Duodenal mucosa (tissue), 2 donors: ENCODE results near the gene AP2M1.

Experiments used
- H3K27ac ChIP-seq: one replicate; pipeline ENCODE4 v1.7.0; 2013; ENCODE audit warnings: low read depth, low read length
- H3K27me3 ChIP-seq, 2 donors: one replicate each; pipeline ENCODE4 v1.7.0; 2013; ENCODE audit warnings: low read length in 2 of 2, control low read depth in 1 of 2; ENCODE audit not compliant: insufficient read depth in 2 of 2, control insufficient read depth in 1 of 2
- H3K36me3 ChIP-seq, 2 donors: one replicate each; pipeline ENCODE4 v1.7.0; 2013; ENCODE audit warnings: low read length in 2 of 2, control low read depth in 1 of 2; ENCODE audit not compliant: insufficient read depth in 2 of 2, control insufficient read depth in 1 of 2
- H3K4me1 ChIP-seq, 2 donors: one replicate each; pipeline ENCODE4 v1.7.0; 2013; ENCODE audit warnings: low read length in 2 of 2, control low read depth in 1 of 2; ENCODE audit not compliant: insufficient read depth in 2 of 2, control insufficient read depth in 1 of 2
- H3K4me3 ChIP-seq, 2 donors: one replicate each; pipeline ENCODE4 v1.7.0; 2013; ENCODE audit warnings: low read length in 2 of 2, low read depth in 1 of 2
- H3K9ac ChIP-seq, 2 donors: one replicate each; pipeline ENCODE4 v1.7.0; 2013; ENCODE audit warnings: low read length in 2 of 2, low read depth in 1 of 2
- H3K9me3 ChIP-seq, 2 donors: one replicate each; pipeline ENCODE4 v1.7.0; 2013; ENCODE audit warnings: low read length in 2 of 2, control low read depth in 1 of 2; ENCODE audit not compliant: control insufficient read depth in 1 of 2

The AP2M1 gene

GRCh38 chr3:184211718-184212117 is 37.1 kb downstream of the AP2M1 start:
- Histone ChIP-seq H3K9ac (no peak overlapping the region), H3K27ac (no peak overlapping the region), H3K27me3 (peaks cover 0 to 2% of the 10 kb centered on the region in 2 donors)

GRCh38 chr3:184218814-184219213 is 44.2 kb downstream of the AP2M1 start:
- no peak overlapping the region for H3K9ac ChIP-seq
- no peaks in the 10 kb centered on the region for H3K36me3 ChIP-seq
- no peaks in the 10 kb centered on the region for H3K4me1 ChIP-seq
- no peaks in the 10 kb centered on the region for H3K9me3 ChIP-seq
- H3K4me3 ChIP-seq, result no peak overlapping the region
- H3K27me3 ChIP-seq, result no peaks in the 10 kb centered on the region
- H3K27ac ChIP-seq, result no peak overlapping the region

More at GRCh38 chr3:184211718-184212117, 37.1 kb downstream of the AP2M1 start:
- Histone ChIP-seq H3K4me3 (no peak overlapping the region), H3K4me1 (no peaks in the 10 kb centered on the region), H3K36me3 (no peaks in the 10 kb centered on the region), H3K9me3 (no peaks in the 10 kb centered on the region)

GRCh38 chr3:184222521-184222920 is 47.9 kb downstream of the AP2M1 start:
- no peaks in the 10 kb centered on the region for H3K9me3 ChIP-seq
- H3K4me1 ChIP-seq, result no peaks in the 10 kb centered on the region
- no peak overlapping the region for H3K4me3 ChIP-seq
- no peak overlapping the region for H3K9ac ChIP-seq
- H3K27ac ChIP-seq, result no peak overlapping the region
- H3K36me3 ChIP-seq, result no peaks in the 10 kb centered on the region
- peaks cover 0 to 2% of the 10 kb centered on the region in 2 donors for H3K27me3 ChIP-seq

- Histone ChIP-seq H3K4me1 (peaks cover 0 to 3% of the 10 kb centered on the region in 2 donors), H3K9ac (no peak overlapping the region), H3K4me3 (no peak overlapping the region), H3K36me3 (no peaks in the 10 kb centered on the region), H3K27ac (no peak overlapping the region), H3K9me3 (no peaks in the 10 kb centered on the region), H3K27me3 (peaks cover 11 to 16% of the 10 kb centered on the region in 2 donors)
Measured at GRCh38 chr3:184223946-184224345, 49.3 kb downstream of the AP2M1 start.

GRCh38 chr3:184227481-184227935 is 52.9 kb downstream of the AP2M1 start:
- H3K4me3 ChIP-seq, result no peak overlapping the region
- H3K4me1 ChIP-seq, result peaks cover 0 to 15% of the 10 kb centered on the region in 2 donors
- H3K9me3 ChIP-seq, result no peaks in the 10 kb centered on the region
- no peak overlapping the region for H3K27ac ChIP-seq
- H3K36me3 ChIP-seq, result no peaks in the 10 kb centered on the region
- no peak overlapping the region for H3K9ac ChIP-seq
- peaks cover 34 to 36% of the 10 kb centered on the region in 2 donors for H3K27me3 ChIP-seq

GRCh38 chr3:184228376-184229137 is 53.9 kb downstream of the AP2M1 start:
- H3K9ac ChIP-seq, result no peak overlapping the region
- H3K4me1 ChIP-seq, result peaks cover 0 to 15% of the 10 kb centered on the region in 2 donors
- H3K27me3 ChIP-seq, result peaks cover 36 to 38% of the 10 kb centered on the region in 2 donors
- no peak overlapping the region for H3K27ac ChIP-seq
- H3K36me3 ChIP-seq, result no peaks in the 10 kb centered on the region
- H3K4me3 ChIP-seq, result no peak overlapping the region
- no peaks in the 10 kb centered on the region for H3K9me3 ChIP-seq

DNA sequence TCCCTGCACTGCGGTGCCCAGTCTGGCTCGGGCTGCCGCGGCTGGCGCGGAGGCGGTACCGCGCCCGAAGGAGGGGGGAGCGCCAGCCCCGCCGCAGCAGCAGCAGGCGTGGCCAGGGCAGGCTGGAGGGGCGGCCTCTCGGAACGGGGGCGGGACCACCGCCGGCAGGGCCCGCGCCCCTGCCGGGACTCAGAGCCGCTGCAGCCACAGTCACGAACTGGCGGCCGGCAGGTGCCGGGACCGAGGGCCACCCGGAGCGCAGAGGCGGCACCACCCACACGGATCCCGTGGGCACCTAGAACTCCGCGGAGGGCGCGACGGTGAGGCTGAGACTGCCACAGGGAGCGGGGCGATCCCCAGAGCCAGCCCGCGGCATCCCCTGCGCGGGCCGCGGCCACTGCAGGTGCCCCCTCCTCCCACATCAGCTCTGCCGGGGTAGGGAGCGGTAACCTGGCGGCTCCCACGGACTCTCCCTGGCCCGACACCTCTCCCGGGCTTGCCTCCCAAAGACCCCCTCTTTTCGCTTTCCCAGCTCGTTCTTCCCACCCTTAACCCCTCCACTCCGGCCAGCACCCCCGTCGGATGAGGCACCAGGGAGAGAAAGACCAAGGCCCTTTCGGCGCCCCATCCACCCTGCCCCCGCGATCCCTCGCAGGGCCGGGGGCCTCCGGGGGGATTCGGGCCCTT is 54.9 kb downstream of the AP2M1 start, which contains the start of gene VWA5B2:
VWA5B2 (plus strand) TSS at position 192 of the 687 bp plus-strand sequence. CDS start 944 bp downstream, outside the sequence.
- peaks cover 0 to 15% of the 10 kb centered on the region in 2 donors for H3K4me1 ChIP-seq
- peaks cover 36 to 42% of the 10 kb centered on the region in 2 donors for H3K27me3 ChIP-seq
- no peaks in the 10 kb centered on the region for H3K36me3 ChIP-seq
- H3K9me3 ChIP-seq, result no peaks in the 10 kb centered on the region
- no peak within 1 kb of the TSS for H3K27ac ChIP-seq
- H3K9ac ChIP-seq, result peak within 1 kb of the TSS in 1 of 2 donors; percentile 38
- H3K4me3 ChIP-seq, result peak within 1 kb of the TSS; percentile 22 to 69

DNA sequence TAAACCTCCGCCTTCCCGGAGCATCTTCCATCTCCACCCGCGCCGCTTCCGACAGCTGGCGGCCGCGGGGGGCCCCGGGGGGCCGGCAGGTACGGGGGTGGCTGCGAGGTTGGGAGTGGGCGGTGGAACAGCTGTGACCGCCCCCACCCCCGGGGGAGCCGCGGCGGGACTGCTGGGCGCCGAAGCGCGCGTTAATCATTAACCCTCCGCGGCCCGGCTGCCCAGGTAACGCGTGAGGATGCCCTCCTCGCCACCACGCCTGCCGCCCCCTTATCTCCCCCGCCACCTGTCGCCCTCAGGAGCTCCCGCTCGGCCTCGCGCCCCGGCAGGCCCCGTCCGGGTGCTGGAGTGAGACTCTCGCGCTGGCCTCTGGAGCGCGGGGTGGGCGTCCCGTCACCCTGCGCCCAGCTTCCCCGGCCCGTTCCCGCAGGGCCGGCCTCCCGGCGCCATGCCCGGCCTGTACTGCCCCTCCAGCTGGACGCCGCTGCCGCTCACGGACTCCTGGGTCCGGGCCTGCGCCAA is 55.5 kb downstream of the AP2M1 start:
- Histone ChIP-seq H3K4me3 (peak overlapping the region; percentile 22 to 69), H3K4me1 (peaks cover 0 to 15% of the 10 kb centered on the region in 2 donors), H3K9ac (no peak overlapping the region), H3K36me3 (no peaks in the 10 kb centered on the region), H3K27me3 (peaks cover 36 to 42% of the 10 kb centered on the region in 2 donors), H3K9me3 (no peaks in the 10 kb centered on the region), H3K27ac (no peak overlapping the region)

- H3K4me3 ChIP-seq, result peak overlapping the region in 1 of 2 donors; percentile 57
- no peak overlapping the region for H3K27ac ChIP-seq
- H3K9me3 ChIP-seq, result no peaks in the 10 kb centered on the region
- H3K4me1 ChIP-seq, result peaks cover 0 to 15% of the 10 kb centered on the region in 2 donors
- H3K36me3 ChIP-seq, result no peaks in the 10 kb centered on the region
- peaks cover 36 to 42% of the 10 kb centered on the region in 2 donors for H3K27me3 ChIP-seq
- no peak overlapping the region for H3K9ac ChIP-seq
Measured at GRCh38 chr3:184230603-184231528, 56.2 kb downstream of the AP2M1 start.
